HG03558 (cell line): ENCODE measurements around the gene UST.
"Not testable (repeated sequence)": the region's sequence is repeated elsewhere in the genome, so short reads cannot be mapped to it uniquely, and the experiment has no call there.

Experiments used
- ATAC-seq: cut with Tn5 transposase; IDR thresholded peaks from one replicate; pipeline ENCODE4 v1.9.1; 2021; ENCODE audit warnings: moderate number of reproducible peaks; ENCODE audit not compliant: unreplicated experiment; ENCODE audit errors: extremely low read depth

The UST gene

DNA sequence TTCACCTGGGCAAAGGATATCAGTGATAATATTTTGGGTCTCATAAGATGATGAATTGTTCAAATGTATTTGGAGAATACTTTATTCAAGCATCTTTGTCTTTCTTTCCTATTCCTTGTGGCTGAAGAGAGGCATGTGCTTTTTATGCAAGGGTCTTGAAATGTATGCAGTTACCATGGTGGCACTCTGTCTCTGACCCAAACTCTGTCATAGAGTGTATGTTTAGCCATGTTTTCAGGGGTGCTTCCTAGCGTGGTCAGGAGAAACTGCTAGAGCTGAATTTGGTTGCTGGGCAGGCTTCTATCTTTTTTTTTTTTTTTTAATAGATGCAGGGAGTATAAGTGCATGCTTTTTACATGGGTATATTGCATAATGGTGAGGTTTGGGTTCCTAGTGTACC is 15.4 kb downstream of the UST start:
- ATAC-seq: no peak

DNA sequence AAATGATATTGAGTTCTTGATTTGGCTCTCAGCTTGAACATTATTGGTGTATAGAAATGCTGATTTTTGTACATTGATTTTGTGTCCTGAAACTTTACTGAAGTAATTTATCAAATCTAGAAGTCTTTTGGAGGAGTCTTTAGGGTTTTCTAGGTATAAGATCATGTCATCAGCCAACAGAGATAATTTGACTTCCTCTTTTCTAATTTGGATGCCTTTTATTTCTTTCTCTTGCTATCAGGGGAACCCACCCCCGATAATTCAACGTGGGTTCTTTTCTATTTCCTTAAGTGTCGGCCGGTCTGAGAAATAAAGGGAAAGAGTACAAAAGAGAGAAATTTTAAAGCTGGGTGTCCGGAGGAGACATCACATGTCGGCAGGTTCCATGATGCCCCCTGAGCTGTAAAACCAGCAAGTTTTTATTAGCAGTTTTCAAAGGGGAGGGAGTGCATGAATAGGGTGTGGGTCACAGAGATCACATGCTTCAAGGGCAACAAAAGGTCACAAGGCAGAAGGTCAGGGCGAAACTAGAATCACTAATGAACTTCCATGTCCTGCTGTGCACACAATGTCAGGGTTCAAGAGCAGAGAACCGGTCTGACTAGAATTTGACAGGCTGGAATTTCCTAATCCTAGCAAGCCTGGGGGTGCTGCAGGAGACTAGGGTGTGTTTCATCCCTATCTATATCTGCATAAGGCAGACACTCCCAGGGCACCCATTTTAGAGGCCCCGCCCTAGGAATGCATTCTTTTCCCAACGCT is 17.6 kb downstream of the UST start:
- not testable (repeated sequence) for ATAC-seq

GRCh38 chr6:148765898-148766808 is 19.3 kb downstream of the UST start:
- no peak for ATAC-seq

DNA sequence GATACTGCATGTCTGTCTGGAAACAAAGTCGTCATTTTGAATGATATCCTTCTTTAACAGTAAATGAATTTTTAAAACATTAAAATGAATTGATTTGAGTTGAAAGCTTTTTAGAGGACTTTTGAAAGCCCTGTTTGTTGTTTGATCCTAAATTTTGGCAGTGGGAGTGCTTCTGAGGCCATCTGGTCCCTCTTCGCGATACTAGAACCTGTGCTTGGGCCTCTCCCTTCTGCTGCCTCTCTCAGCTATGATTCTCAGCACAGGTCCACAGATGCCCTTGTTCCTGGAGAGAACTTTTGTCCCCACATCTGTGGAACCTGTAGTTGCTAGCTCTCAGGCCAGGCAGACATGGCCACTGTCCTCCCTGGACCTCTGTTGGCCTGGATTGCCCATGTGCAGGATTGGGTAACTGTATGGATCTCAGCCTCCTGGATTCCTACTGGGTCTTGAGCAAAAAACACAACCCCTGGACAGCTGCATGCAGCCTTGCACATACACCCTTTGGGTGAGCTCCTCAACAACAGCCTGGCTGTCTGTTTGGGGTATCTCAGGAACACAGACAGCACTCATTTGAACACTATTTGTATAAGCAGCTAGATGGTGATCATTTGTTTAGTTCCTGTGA is 21.9 kb downstream of the UST start:
- no peak for ATAC-seq

DNA sequence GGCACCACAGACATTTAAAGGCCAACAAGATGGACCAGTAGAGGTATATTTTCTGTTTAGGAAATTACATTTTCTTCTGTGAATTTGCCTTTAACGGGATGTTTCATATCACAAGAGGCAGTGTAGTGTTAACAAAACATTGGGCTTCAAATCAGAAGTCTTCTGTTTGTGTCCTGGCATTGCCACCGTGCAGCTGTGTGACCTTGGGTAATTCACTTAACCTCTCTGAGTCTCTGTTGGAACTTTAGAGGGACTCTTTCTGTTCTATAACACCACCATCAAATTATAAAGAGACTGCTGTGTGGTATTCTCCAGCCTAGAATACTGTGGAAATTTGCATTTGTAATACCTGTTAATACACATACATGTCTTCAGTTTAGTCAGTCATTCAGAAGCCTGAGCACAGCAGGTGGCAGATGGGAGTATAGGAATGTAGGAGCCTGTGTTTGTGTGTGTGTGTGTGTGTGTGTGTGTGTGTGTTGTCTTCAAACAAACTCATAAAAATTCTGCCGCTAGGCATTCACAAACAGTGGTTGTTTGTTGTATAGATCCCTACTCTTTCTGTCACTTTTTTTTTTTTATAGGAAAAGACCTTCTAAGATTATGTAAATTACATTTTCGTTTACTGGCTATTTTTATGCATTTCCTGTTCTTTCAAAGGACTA is 22.6 kb downstream of the UST start:
- ATAC-seq: no peak

DNA sequence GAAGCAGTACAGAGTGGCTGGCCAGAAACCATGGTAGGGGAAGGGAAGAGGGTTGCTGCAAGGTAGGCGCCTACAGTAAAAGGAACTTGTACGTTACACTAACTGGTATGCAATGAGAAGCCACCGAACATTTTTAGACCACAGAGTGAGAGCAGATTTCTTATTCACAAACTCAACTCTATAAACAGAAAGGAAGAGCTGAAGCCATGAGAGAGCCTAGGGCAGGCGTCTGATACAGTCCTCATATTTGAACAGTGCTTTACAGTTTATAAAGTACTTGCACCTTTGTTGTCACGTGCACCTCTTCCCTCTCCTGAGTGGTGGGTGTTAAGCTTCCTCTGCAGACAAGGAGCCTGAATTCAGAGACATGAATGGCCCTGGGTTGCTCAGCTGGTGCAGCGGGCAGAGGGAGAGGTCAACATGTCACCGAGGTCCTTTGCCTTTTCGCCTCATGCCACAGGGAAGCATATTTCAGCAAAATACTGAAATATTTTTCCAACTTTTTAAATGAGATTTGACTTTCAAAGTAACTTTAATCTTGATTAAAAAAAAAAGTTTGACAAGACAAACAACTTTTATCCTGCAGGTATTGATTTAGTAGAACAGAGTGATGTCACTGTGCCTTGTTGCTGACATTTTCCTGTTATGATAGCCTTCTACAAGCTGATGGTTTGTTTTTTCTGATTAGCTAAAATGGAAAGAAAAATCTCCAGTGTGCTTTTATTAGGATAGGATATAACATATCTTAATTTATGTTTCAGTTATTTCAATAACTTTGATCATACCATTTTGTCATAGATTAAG is 23.8 kb downstream of the UST start:
- ATAC-seq: no peak

DNA sequence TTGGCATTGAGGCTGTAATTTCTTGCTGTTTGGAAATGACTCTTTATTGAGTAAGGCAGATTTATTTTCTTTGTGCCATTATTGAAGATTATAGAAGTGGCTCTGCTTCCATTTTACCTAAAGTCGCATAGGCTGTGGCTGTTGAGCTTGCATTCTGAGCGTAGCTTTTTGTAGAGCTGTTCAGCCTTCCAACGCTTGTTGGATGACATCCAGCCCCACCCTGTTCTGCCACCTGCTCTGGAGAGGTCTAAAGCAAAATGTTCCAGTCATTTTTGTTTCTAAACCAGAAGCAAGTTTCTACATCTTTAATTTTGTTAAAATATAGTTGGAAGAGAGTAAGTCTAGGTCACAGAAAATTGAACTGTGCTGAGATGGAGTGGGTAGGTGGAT is 24.4 kb downstream of the UST start:
- ATAC-seq: no peak

DNA sequence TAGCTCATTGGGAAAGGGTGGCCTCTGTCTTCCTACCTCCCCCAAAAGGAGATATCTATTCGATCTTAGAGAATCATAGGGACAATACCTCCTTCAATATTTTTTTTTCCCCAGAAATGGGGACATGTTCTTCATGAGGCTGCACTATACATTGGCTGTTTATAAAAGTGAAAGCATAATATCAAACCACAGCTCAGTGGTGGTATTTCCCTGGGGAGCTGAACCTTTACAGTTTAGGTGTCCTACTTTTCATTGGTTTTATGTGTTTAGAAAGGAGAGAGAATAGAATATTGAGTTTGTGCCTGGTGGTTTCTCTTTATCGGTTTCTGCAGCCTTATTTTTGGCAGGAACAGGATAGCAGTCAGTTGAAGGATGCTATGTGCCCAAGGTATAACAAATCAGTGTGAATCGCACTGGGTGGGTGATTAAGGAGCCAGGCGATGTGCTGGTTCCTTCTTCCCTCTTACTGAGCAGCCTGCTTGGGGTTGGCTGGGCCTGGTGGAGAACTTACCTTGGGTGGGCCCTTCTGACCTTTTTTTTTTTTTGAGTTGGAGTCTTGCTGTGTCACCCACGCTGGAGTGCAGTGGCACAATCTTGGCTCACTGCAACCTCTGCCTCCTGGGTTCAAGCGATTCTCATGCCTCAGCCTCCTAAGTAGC is 25.2 kb downstream of the UST start:
- no peak for ATAC-seq

DNA sequence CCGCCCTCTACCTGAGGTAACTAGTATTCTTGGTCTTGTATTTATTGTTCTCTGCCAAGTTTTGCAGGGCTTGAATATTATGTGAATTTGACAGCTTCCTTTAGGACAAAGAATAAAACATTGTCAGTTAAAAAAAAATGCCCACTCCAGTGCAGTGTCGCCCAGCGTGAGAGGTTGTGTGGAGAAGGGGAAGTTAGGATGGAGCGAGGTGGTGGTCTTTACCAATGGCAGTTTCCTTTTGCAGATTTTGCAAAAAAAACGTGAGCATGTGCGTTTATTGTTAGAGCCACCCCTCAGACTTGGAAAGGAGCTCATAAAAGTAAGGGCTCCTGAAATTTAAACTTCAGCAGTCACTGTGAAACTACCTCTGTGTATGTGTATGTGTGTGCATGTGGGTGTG is 28.3 kb downstream of the UST start:
- ATAC-seq: no peak

DNA sequence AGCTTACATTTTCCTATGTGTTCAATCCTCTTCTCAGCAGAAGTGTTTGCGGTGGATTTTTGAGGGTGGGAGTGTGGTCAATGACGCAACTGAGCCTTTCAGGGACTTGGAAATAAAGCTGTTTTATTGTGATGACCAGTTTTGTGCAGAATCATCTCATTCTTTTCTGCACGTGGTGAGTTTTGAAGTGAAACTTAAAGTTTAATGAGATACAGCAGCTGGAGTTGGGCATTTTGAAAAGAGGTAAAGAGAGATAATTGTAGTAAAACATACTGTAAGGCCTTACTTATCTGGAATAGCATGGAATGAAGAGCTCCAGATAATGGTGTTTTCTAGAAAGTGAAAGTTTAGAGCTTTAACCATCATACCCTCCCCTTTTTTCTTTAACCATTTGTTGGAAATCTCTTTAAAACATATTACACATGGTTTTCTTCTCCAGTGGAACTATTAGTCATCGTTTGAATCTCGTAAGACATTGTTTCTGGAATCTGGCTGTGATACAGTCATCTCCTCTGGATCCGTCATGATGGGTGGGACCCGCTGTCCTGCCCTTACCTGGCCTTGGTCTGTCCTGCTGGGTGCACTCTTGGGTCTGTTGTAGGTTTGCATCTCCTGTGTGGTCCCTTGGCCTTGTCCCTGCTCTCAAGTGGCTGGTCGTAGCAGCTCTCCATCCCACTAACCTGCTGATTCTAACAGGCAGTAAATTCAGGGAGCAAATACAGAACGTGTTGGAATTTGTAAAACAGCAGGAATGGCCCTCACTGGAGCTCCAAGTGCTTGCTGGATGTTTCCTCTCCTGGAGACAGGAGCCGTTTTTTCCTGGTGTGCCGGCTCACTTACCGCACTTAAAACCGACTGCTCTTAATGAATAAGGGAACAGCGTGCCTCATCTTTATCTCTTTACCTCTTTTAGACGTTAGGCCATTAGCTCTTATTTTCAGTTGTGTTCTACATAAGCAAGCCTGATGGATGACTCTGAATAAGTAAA is 29.8 kb downstream of the UST start:
- ATAC-seq: no peak

DNA sequence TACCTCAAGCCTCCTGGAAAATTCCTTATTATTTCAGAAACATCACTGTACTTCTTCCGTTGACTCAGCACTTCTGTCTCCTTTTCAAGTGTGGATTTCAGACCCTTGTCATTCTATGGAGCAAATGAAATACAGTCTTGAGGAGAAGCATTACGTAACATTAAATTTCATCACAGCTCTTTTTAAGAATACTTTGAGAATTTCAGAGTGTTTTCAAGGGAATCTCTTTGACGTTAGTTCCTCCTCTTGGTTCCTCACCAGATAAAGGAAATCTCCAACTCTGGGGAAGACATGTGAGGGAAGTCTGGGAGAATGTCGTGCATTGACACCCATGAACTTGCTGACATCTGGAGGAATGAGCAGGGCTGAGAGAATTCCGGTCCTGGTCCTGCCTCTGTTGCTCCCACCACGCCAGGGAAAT is 32.3 kb downstream of the UST start:
- ATAC-seq: no peak

DNA sequence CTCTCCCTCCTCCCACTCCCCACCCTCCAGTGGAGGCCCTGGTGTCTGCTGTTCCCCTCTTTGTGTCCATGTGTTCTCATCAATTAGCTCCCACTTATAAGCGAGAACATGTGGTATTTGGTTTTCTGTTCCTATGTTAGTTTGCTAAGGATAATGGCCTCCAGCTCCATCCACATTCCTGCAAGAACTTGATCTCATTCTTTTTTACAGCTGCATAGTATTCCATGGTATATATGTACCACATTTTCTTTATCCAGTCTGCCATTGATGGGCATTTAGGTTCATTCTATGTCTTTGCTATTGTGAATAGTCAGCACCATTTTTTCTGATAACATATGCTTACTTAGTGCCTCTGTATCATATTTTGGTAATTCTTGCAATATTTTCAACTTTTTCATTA is 33.6 kb downstream of the UST start:
- not testable (repeated sequence) for ATAC-seq

GRCh38 chr6:148780918-148781436 is 34.1 kb downstream of the UST start:
- ATAC-seq: peak; percentile 93

- no peak for ATAC-seq
Observed at GRCh38 chr6:148789948-148790347, 43.1 kb downstream of the UST start.

- no peak for ATAC-seq
Observed at GRCh38 chr6:148790404-148790803, 43.6 kb downstream of the UST start.

GRCh38 chr6:148790817-148791216 is 44.0 kb downstream of the UST start:
- ATAC-seq: no peak

DNA sequence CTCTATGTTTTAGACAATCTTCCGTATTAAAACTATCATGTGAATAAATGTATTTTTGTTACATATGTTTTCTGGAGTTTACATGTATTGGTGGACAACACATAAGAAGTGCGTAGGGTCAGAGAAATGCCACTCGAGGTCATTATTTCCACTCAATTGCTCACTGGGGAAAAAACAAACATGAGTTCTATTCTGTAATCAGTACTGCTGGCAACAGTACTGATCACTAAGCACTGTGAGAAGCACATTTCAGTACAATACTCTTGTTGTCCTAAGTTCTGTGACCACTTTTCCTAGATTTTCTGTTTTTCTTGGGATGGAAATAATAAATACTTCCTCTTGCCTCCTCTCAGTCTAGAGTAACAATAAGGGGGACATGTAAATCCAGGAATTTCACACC is 44.5 kb downstream of the UST start:
- ATAC-seq: no peak

DNA sequence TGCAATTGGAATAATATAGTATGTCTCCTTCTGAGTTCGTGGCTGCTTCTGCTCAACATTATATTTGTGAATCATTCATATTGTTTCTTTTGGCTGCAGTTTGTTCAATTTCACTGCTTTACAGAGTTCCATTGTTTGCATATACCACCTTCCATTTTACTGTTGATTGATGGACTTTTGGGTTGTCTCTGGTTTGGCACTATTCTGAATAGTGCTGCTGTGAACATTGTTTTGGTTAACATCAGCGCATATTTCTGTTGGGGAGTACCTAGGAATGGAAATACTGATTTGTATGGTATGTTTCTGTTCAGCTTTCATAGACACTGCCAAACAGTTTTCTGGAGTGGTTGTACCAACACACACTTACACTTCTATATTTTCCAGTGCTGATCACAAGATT is 46.9 kb downstream of the UST start:
- no peak for ATAC-seq
